Measurements from ENCODE around the gene REPIN1.

DNA sequence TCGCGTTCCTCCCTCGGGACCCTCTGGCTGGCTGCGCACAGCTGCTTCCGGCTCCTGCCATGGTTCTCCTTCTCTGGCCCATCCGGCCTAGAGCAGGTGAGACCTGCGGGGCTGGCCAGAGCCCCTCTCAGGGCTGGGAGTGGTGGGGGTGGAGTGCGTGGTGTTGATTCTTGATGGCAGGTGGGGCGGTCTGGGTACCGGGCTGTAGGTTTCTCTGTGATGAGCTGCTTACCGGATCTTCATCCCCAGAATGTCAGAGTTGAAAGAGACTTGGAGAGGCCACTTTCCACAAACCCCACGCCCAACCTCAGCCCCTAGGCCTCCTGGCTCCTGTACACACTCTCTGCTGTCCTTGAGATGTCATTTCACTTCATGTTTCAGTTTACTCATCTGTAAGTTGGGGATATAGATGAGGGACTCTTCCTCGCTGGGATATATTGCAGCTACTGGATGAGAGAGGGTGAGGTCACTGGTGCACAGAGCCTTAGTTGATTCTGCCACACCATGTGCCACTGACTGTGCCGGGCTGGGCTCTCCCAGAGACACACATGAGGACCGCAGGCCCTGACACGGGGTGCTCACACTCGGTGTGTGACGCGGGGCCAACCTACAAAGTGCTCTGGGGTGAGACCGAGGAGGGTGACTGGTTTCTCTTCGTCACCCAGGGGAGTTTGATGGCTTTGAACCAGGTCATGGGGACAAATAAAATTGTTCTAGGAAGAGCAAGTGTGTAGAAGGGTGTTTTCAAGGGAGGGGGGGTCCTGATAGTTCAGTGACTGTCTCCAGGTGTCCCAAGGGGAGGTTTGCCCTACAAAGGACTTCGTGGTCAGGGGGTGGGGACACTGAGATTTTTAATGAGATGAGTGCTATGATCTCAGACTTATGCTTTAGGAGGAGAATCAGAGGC, 40.0 kb downstream of the REPIN1 start:
- TF ChIP-seq REST (IDR thresholded peaks at IDR 0.05) (no peak), RNF2 (IDR thresholded peaks at IDR 0.05; ENCODE audit: borderline replicate concordance, low read depth) (no peak)

Measured in A549 (cell line).